A549 (cell line): ENCODE measurements around the gene UBE2H.

Experiments used
- CBX2 ChIP-seq: fragments of 200-600 bp; sonication (generic); IDR thresholded peaks from 2 replicates; pipeline ENCODE4 v1.6.1; 2016; ENCODE audit warnings: low read depth, mild to moderate bottlenecking, borderline replicate concordance
- EHMT2 ChIP-seq: fragments of 200-600 bp; sonication (generic); IDR thresholded peaks from 2 replicates; pipeline ENCODE4 v1.6.1; 2016; ENCODE audit warnings: antibody characterized with exemption, low read depth, mild to moderate bottlenecking, moderate library complexity
- EP300 ChIP-seq, 2 experiments: fragments of >200 bp; sonication (Bioruptor Twin); formaldehyde crosslinking; IDR thresholded peaks; 2 replicates in 1 of 2; 3 replicates in 1 of 2; pipeline ENCODE4 v1.6.1; 2016 to 2017
- HDAC2 ChIP-seq: fragments of 200-600 bp; sonication (generic); IDR thresholded peaks from 2 replicates; pipeline ENCODE4 v1.6.1; 2016
- KDM1A ChIP-seq: fragments of 200-600 bp; sonication (generic); IDR thresholded peaks from 2 replicates; pipeline ENCODE4 v1.6.1; 2016; ENCODE audit warnings: low read depth, mild to moderate bottlenecking
- MAX ChIP-seq: IDR thresholded peaks from 2 replicates; pipeline ENCODE4 v1.6.1; 2012
- PBX3 ChIP-seq: IDR thresholded peaks from 2 replicates; pipeline ENCODE4 v1.6.1; 2012
- POLR2A ChIP-seq: IDR thresholded peaks from 2 replicates; pipeline ENCODE4 v1.6.1; 2012; ENCODE audit warnings: mild to moderate bottlenecking, low read length
- RFX5 ChIP-seq: fragments of 450-650 bp; IDR thresholded peaks from 2 replicates; pipeline ENCODE4 v1.7.1; 2014; ENCODE audit warnings: antibody characterized with exemption, mild to moderate bottlenecking, moderate library complexity
- TP53 ChIP-seq: fragments of 250-450 bp; sonication (Bioruptor Pico); IDR thresholded peaks from 2 replicates; pipeline ENCODE4 v1.5.0; 2021; ENCODE audit warnings: mild to moderate bottlenecking, moderate library complexity
- ZNF302 ChIP-seq: fragments of 250-450 bp; sonication (Bioruptor Pico); IDR thresholded peaks from 2 replicates; pipeline ENCODE4 v1.9.0; 2021; ENCODE audit warnings: inconsistent platforms, mild to moderate bottlenecking, moderate library complexity
- TF ChIP-seq, protein P1 (sequence below): fragments of >200 bp; sonication (Bioruptor Twin); formaldehyde crosslinking; IDR thresholded peaks from 3 replicates; pipeline ENCODE4 v1.5.1; 2016
- TF ChIP-seq, protein P2 (sequence below): fragments of 450-650 bp; IDR thresholded peaks from 2 replicates; pipeline ENCODE4 v1.6.1; 2014; ENCODE audit warnings: antibody characterized with exemption

- TF ChIP-seq, protein P1, sequence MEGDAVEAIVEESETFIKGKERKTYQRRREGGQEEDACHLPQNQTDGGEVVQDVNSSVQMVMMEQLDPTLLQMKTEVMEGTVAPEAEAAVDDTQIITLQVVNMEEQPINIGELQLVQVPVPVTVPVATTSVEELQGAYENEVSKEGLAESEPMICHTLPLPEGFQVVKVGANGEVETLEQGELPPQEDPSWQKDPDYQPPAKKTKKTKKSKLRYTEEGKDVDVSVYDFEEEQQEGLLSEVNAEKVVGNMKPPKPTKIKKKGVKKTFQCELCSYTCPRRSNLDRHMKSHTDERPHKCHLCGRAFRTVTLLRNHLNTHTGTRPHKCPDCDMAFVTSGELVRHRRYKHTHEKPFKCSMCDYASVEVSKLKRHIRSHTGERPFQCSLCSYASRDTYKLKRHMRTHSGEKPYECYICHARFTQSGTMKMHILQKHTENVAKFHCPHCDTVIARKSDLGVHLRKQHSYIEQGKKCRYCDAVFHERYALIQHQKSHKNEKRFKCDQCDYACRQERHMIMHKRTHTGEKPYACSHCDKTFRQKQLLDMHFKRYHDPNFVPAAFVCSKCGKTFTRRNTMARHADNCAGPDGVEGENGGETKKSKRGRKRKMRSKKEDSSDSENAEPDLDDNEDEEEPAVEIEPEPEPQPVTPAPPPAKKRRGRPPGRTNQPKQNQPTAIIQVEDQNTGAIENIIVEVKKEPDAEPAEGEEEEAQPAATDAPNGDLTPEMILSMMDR: no peak
- TF ChIP-seq ZNF302 (no peak), POLR2A (no peak), HDAC2 (no peak), CBX2 (no peak), EHMT2 (no peak), MAX (no peak), PBX3 (no peak), KDM1A (no peak), EP300 (IDR thresholded peaks at IDR 0.05) (no peak), RFX5 (no peak), TP53 (CRISPR knock-in tag) (no peak)
- TF ChIP-seq, protein P2, sequence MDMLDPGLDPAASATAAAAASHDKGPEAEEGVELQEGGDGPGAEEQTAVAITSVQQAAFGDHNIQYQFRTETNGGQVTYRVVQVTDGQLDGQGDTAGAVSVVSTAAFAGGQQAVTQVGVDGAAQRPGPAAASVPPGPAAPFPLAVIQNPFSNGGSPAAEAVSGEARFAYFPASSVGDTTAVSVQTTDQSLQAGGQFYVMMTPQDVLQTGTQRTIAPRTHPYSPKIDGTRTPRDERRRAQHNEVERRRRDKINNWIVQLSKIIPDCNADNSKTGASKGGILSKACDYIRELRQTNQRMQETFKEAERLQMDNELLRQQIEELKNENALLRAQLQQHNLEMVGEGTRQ: no peak
Observed at GRCh38 chr7:129784437-129784782, 168.3 kb downstream of the UBE2H start.
